HEK293 (cell line): ENCODE data around the gene MAGEA9B.
A peak's percentile ranks its signal among the peaks of the same experiment; 100 is the strongest.
"Not testable (repeated sequence)": the region's sequence is repeated elsewhere in the genome, so short reads cannot be mapped to it uniquely, and the experiment has no call there.

Source experiments
- CTCF ChIA-PET: fragments of 350-600 bp; formaldehyde crosslinking; extraction: SDS; loops from one replicate; lab custom pipeline; 2021; ENCODE audit warnings: antibody characterized with exemption; lab: Yijun Ruan, JAX
- POLR2A ChIA-PET: fragments of 300-600 bp; formaldehyde crosslinking; extraction: SDS; loops from one replicate; lab custom pipeline; 2020; ENCODE audit warnings: antibody characterized with exemption, inconsistent platforms; lab: Yijun Ruan, JAX
- H3K27ac ChIP-seq: fragments of 200-500 bp; sonication (Bioruptor generic); 2 replicates; pipeline ENCODE4 v1.5.1; 2014; ENCODE audit warnings: low read depth, low read length, control low read depth, inconsistent platforms; ENCODE audit errors: extremely low read depth
- H3K36me3 ChIP-seq, 2 experiments: fragments of 200-500 bp in 1 of 2; sonication (Bioruptor generic) in 1 of 2; 1 replicate in 1 of 2; 2 replicates in 1 of 2; pipeline ENCODE4 v1.5.1; 2014 to 2017; ENCODE audit warnings: inconsistent platforms in 2 of 2, low read length in 2 of 2; ENCODE audit not compliant: control insufficient read depth in 2 of 2, insufficient read depth in 1 of 2
- H3K4me1 ChIP-seq: fragments of 200-500 bp; sonication (Bioruptor generic); 2 replicates; pipeline ENCODE4 v1.5.1; 2014; ENCODE audit warnings: mild to moderate bottlenecking, low read length, inconsistent platforms; ENCODE audit not compliant: control insufficient read depth, insufficient read depth
- H3K4me3 ChIP-seq: 2 replicates; pipeline ENCODE4 v1.5.1; 2011; ENCODE audit warnings: low read depth, mild to moderate bottlenecking, control low read depth, low read length, moderate library complexity
- H3K9me3 ChIP-seq: fragments of 200-500 bp; sonication (Bioruptor generic); 2 replicates; pipeline ENCODE4 v1.5.1; 2014; ENCODE audit warnings: low read depth, low read length, inconsistent platforms; ENCODE audit not compliant: control insufficient read depth, insufficient read depth
- AEBP2 ChIP-seq: fragments of 450-650 bp; formaldehyde crosslinking; IDR thresholded peaks from 2 replicates; pipeline ENCODE4 v1.5.1; 2016; ENCODE audit warnings: missing biosample characterization, missing genetic modification characterization, borderline replicate concordance
- HOXC10 ChIP-seq: sonication (generic); formaldehyde crosslinking; IDR thresholded peaks from 2 replicates; pipeline ENCODE4 v1.8.1; 2023; ENCODE audit warnings: mild to moderate bottlenecking, missing genetic modification reagents
- KLF17 ChIP-seq: fragments of 450-650 bp; formaldehyde crosslinking; IDR thresholded peaks from 2 replicates; pipeline ENCODE4 v1.5.1; 2016; ENCODE audit warnings: missing biosample characterization, missing genetic modification characterization
- PRDM1 ChIP-seq: fragments of 450-650 bp; formaldehyde crosslinking; IDR thresholded peaks from 2 replicates; pipeline ENCODE4; 2016; ENCODE audit warnings: missing biosample characterization, missing genetic modification characterization
- TCF7L2 ChIP-seq: IDR thresholded peaks from 2 replicates; pipeline ENCODE4 v1.6.1; 2011; ENCODE audit warnings: low read depth, mild to moderate bottlenecking, inconsistent platforms, low read length, moderate library complexity, borderline replicate concordance
- WT1 ChIP-seq: fragments of 450-650 bp; formaldehyde crosslinking; IDR thresholded peaks from 2 replicates; pipeline ENCODE4 v1.5.1; 2016; ENCODE audit warnings: missing biosample characterization, missing genetic modification characterization
- ZBTB10 ChIP-seq: fragments of 450-650 bp; formaldehyde crosslinking; IDR thresholded peaks from 2 replicates; pipeline ENCODE4 v1.5.1; 2016; ENCODE audit warnings: missing biosample characterization, missing genetic modification characterization
- ZBTB6 ChIP-seq: fragments of 450-650 bp; formaldehyde crosslinking; IDR thresholded peaks from 2 replicates; pipeline ENCODE4 v1.5.1; 2017; ENCODE audit warnings: missing biosample characterization, missing genetic modification characterization
- ZNF138 ChIP-seq: fragments of 450-650 bp; formaldehyde crosslinking; IDR thresholded peaks from 2 replicates; pipeline ENCODE4 v1.5.1; 2016; ENCODE audit warnings: missing biosample characterization, missing genetic modification characterization, borderline replicate concordance
- ZNF146 ChIP-seq: fragments of 450-650 bp; formaldehyde crosslinking; IDR thresholded peaks from 2 replicates; pipeline ENCODE4 v1.5.1; 2016; ENCODE audit warnings: missing biosample characterization, missing genetic modification characterization
- ZNF175 ChIP-seq: fragments of 450-650 bp; formaldehyde crosslinking; IDR thresholded peaks from 2 replicates; pipeline ENCODE4 v1.5.1; 2016; ENCODE audit warnings: missing biosample characterization, missing genetic modification characterization
- ZNF221 ChIP-seq: fragments of 450-650 bp; formaldehyde crosslinking; IDR thresholded peaks from 2 replicates; pipeline ENCODE4 v1.5.1; 2017; ENCODE audit warnings: missing biosample characterization, missing genetic modification characterization, borderline replicate concordance
- ZNF280D ChIP-seq: fragments of 450-650 bp; formaldehyde crosslinking; IDR thresholded peaks from 2 replicates; pipeline ENCODE4 v1.5.1; 2016; ENCODE audit warnings: missing biosample characterization, missing genetic modification characterization
- ZNF449 ChIP-seq: fragments of 450-650 bp; formaldehyde crosslinking; IDR thresholded peaks from 2 replicates; pipeline ENCODE4 v1.5.1; 2017; ENCODE audit warnings: missing biosample characterization, mild to moderate bottlenecking, missing genetic modification characterization, moderate library complexity
- ZNF473 ChIP-seq: fragments of 450-650 bp; formaldehyde crosslinking; IDR thresholded peaks from 2 replicates; pipeline ENCODE4 v1.5.1; 2017; ENCODE audit warnings: missing biosample characterization, missing genetic modification characterization
- ZNF48 ChIP-seq: fragments of 450-650 bp; formaldehyde crosslinking; IDR thresholded peaks from 2 replicates; pipeline ENCODE4 v1.5.1; 2016; ENCODE audit warnings: missing biosample characterization, missing genetic modification characterization
- ZNF558 ChIP-seq: fragments of 450-650 bp; formaldehyde crosslinking; IDR thresholded peaks from 2 replicates; pipeline ENCODE4 v1.5.1; 2016; ENCODE audit warnings: missing biosample characterization, missing genetic modification characterization
- ZNF580 ChIP-seq: fragments of 450-650 bp; formaldehyde crosslinking; IDR thresholded peaks from 2 replicates; pipeline ENCODE4 v1.5.1; 2016; ENCODE audit warnings: missing biosample characterization, missing genetic modification characterization
- ZNF658 ChIP-seq: fragments of 450-650 bp; formaldehyde crosslinking; IDR thresholded peaks from 2 replicates; pipeline ENCODE4; 2016; ENCODE audit warnings: missing biosample characterization, missing genetic modification characterization
- ZSCAN30 ChIP-seq: fragments of 450-650 bp; IDR thresholded peaks from 2 replicates; pipeline ENCODE4 v1.5.1; 2018; ENCODE audit warnings: missing biosample characterization, mild to moderate bottlenecking, missing genetic modification characterization, moderate library complexity

Gene MAGEA9B

GRCh38 chrX:149619662-149620061 is 32.4 kb upstream of the MAGEA9B start:
- H3K4me3 ChIP-seq, H3K36me3 ChIP-seq, POLR2A ChIA-PET, H3K4me1 ChIP-seq, H3K27ac ChIP-seq, CTCF ChIA-PET, H3K9me3 ChIP-seq: not testable (repeated sequence)
- TF ChIP-seq ZNF580 (tag by site-specific recombination), result peak; percentile 69
- peak; percentile 97 for TF ChIP-seq ZNF146 (tag by site-specific recombination)

GRCh38 chrX:149618871-149619270 is 31.6 kb upstream of the MAGEA9B start:
- no peaks in the 10 kb centered on the region for H3K36me3 ChIP-seq
- no peaks in the 10 kb centered on the region; the same call in 1 of the 2 replicates for H3K4me1 ChIP-seq
- CTCF ChIA-PET, result interaction anchor here (0.6 kb wide), 1 partner anchor 115 kb away, joined by 5 read pairs; no protein-coding TSS in a partner anchor
- H3K4me3 ChIP-seq, result no peak overlapping the region
- H3K27ac ChIP-seq, result no peak overlapping the region
- POLR2A ChIA-PET, result no interaction called here
- TF ChIP-seq ZNF138 (tag by site-specific recombination), result no peak
- no peak for TF ChIP-seq WT1 (tag by site-specific recombination)
- no peak for TF ChIP-seq ZNF280D
- TF ChIP-seq ZNF658 (tag by site-specific recombination), result no peak
- TF ChIP-seq ZNF449 (tag by site-specific recombination), result no peak
- no peak for TF ChIP-seq ZNF175
- TF ChIP-seq ZNF48, result no peak
- no peak for TF ChIP-seq AEBP2 (tag by site-specific recombination)
- TF ChIP-seq ZNF146 (tag by site-specific recombination), result no peak
- no peak for TF ChIP-seq ZNF473 (tag by site-specific recombination)
- no peaks in the 10 kb centered on the region for H3K9me3 ChIP-seq

GRCh38 chrX:149611623-149612175 is 24.4 kb upstream of the MAGEA9B start:
- POLR2A ChIA-PET, result no interaction called here
- Histone ChIP-seq H3K36me3 (peaks cover 4 to 13% of the 10 kb centered on the region in 2 experiments; a peak in 1 of 3 replicates), H3K9me3 (no peaks in the 10 kb centered on the region), H3K4me1 (no peaks in the 10 kb centered on the region), H3K27ac (no peak overlapping the region), H3K4me3 (no peak overlapping the region)
- CTCF ChIA-PET, result no interaction called here
- TF ChIP-seq PRDM1 (tag by site-specific recombination) (no peak), KLF17 (tag by site-specific recombination) (no peak), ZNF558 (tag by site-specific recombination) (no peak), ZBTB10 (tag by site-specific recombination) (no peak), ZBTB6 (tag by site-specific recombination) (no peak), ZNF221 (tag by site-specific recombination) (no peak), ZNF473 (tag by site-specific recombination) (no peak), ZSCAN30 (tag by site-specific recombination) (no peak), HOXC10 (CRISPR knock-in tag) (no peak), TCF7L2 (no peak)
